Immature natural killer cell (primary cell): ENCODE measurements around the gene DDR1. TPM values are rescaled to one million over a fixed set of nuclear protein-coding genes. Genes with fewer than 3 reads are reported as not detected.

Experiments
- DNase-seq, 3 donors: peaks; one replicate each; pipeline ENCODE4 v3.0.0; 2022; ENCODE audit warnings: mixed read lengths in 1 of 3
- H3K27ac Mint-ChIP-seq, 6 donors: one replicate each; pipeline ENCODE4 v1.8.0; 2020; ENCODE audit warnings: mixed read lengths in 6 of 6, mild to moderate bottlenecking in 5 of 6, inconsistent platforms in 4 of 6, moderate library complexity in 3 of 6
- H3K27me3 Mint-ChIP-seq, 3 donors: one replicate each; pipeline ENCODE4 v1.8.0; 2020 to 2021; ENCODE audit warnings: low read depth in 3 of 3, mild to moderate bottlenecking in 3 of 3, mixed read lengths in 3 of 3, moderate library complexity in 3 of 3, inconsistent platforms in 1 of 3
- H3K36me3 Mint-ChIP-seq, 3 donors: one replicate each; pipeline ENCODE4 v1.8.0; 2020; ENCODE audit warnings: mixed read lengths in 3 of 3, inconsistent platforms in 2 of 3, mild to moderate bottlenecking in 2 of 3
- H3K4me1 Mint-ChIP-seq, 2 donors: one replicate each; pipeline ENCODE4 v1.8.0; 2020; ENCODE audit warnings: inconsistent platforms in 2 of 2, mild to moderate bottlenecking in 2 of 2, mixed read lengths in 2 of 2, moderate library complexity in 1 of 2
- H3K4me3 Mint-ChIP-seq, 5 donors: one replicate each; pipeline ENCODE4 v1.8.0; 2020; ENCODE audit warnings: mild to moderate bottlenecking in 5 of 5, mixed read lengths in 5 of 5, inconsistent platforms in 3 of 5, moderate library complexity in 3 of 5
- H3K9me3 Mint-ChIP-seq, 6 donors: one replicate each; pipeline ENCODE4 v1.8.0; 2020; ENCODE audit warnings: mild to moderate bottlenecking in 6 of 6, mixed read lengths in 6 of 6, inconsistent platforms in 4 of 6, moderate library complexity in 3 of 6
- polyA plus RNA-seq, 3 donors: library from polyadenylated mRNA; unstranded; fragments of 300-500 nt; fragmentation: Illumina TruSeq; gene quantifications; one replicate each; pipeline ENCODE4 v1.2.3, GENCODE V29; 2021

The DDR1 gene
- polyA plus RNA-seq, 3 donors from 2014 or later: 0.41 to 1.1 TPM; not detected in 1

- H3K27ac Mint-ChIP-seq: peak overlapping the region; percentile 18 to 88 (median 74)
Observed at GRCh38 chr6:30877419-30878262, 6.7 kb upstream of the DDR1 start.

GRCh38 chr6:30879684-30880427, 4.5 kb upstream of the DDR1 start:
- peaks cover 9 to 14% of the 10 kb centered on the region in 2 donors for H3K4me1 Mint-ChIP-seq
- H3K27ac Mint-ChIP-seq: peak overlapping the region in 1 of 6 donors; percentile 36
- peaks cover 0 to 4% (median 0%) of the 10 kb centered on the region in 3 donors for H3K36me3 Mint-ChIP-seq
- no peak overlapping the region for H3K4me3 Mint-ChIP-seq
- peaks cover 4 to 8% (median 4%) of the 10 kb centered on the region in 3 donors for H3K27me3 Mint-ChIP-seq
- H3K9me3 Mint-ChIP-seq: no peaks in the 10 kb centered on the region
- no peak for DNase-seq

More at GRCh38 chr6:30877419-30878262, 6.7 kb upstream of the DDR1 start:
- peaks cover 0 to 2% (median 0%) of the 10 kb centered on the region in 6 donors for H3K9me3 Mint-ChIP-seq
- peaks cover 4 to 6% (median 4%) of the 10 kb centered on the region in 3 donors for H3K27me3 Mint-ChIP-seq
- DNase-seq: peak; percentile 68 to 76 (median 71)
- no peaks in the 10 kb centered on the region for H3K36me3 Mint-ChIP-seq
- H3K4me3 Mint-ChIP-seq: peak overlapping the region; percentile 75 to 95 (median 83)
- H3K4me1 Mint-ChIP-seq: peaks cover 7 to 9% of the 10 kb centered on the region in 2 donors

- Mint-ChIP-seq H3K9me3 (no peaks in the 10 kb centered on the region), H3K4me3 (no peak overlapping the region), H3K27me3 (peaks cover 2 to 12% (median 4%) of the 10 kb centered on the region in 3 donors), H3K36me3 (peaks cover 0 to 4% (median 0%) of the 10 kb centered on the region in 3 donors), H3K27ac (no peak overlapping the region), H3K4me1 (peaks cover 10 to 21% of the 10 kb centered on the region in 2 donors)
- no peak for DNase-seq
Observed at GRCh38 chr6:30880698-30881252, 3.5 kb upstream of the DDR1 start.

GRCh38 chr6:30881392-30882203, 2.7 kb upstream of the DDR1 start:
- no peak for DNase-seq
- Mint-ChIP-seq H3K27me3 (peaks cover 2 to 12% (median 7%) of the 10 kb centered on the region in 3 donors), H3K9me3 (no peaks in the 10 kb centered on the region), H3K4me1 (peaks cover 15 to 24% of the 10 kb centered on the region in 2 donors), H3K27ac (peak overlapping the region in 3 of 6 donors; percentile 31 to 74 (median 43)), H3K4me3 (peak overlapping the region in 3 of 5 donors; percentile 8 to 64 (median 23)), H3K36me3 (peaks cover 0 to 4% (median 0%) of the 10 kb centered on the region in 3 donors)

- peak overlapping the region in 1 of 6 donors; percentile 74 for H3K27ac Mint-ChIP-seq
- H3K4me1 Mint-ChIP-seq: peaks cover 13 to 22% of the 10 kb centered on the region in 2 donors
- H3K36me3 Mint-ChIP-seq: peaks cover 0 to 4% (median 0%) of the 10 kb centered on the region in 3 donors
- no peaks in the 10 kb centered on the region for H3K9me3 Mint-ChIP-seq
- peaks cover 2 to 12% (median 7%) of the 10 kb centered on the region in 3 donors for H3K27me3 Mint-ChIP-seq
- no peak for DNase-seq
- H3K4me3 Mint-ChIP-seq: no peak overlapping the region
Observed at GRCh38 chr6:30882204-30882758, 2.0 kb upstream of the DDR1 start.

- DNase-seq: no peak
- Mint-ChIP-seq H3K36me3 (peaks cover 0 to 4% (median 0%) of the 10 kb centered on the region in 3 donors), H3K4me1 (peaks cover 6 to 16% of the 10 kb centered on the region in 2 donors), H3K27ac (peak overlapping the region in 1 of 6 donors; percentile 52), H3K9me3 (no peaks in the 10 kb centered on the region), H3K27me3 (peaks cover 2 to 12% (median 7%) of the 10 kb centered on the region in 3 donors), H3K4me3 (peak overlapping the region; percentile 47 to 82 (median 73))
Observed at GRCh38 chr6:30882759-30883684, 1.3 kb upstream of the DDR1 start.

GRCh38 chr6:30884521-30885480, 482 bp downstream of the DDR1 start:
- Mint-ChIP-seq H3K4me3 (peak overlapping the region; percentile 79 to 86 (median 79)), H3K36me3 (peaks cover 3 to 8% (median 5%) of the 10 kb centered on the region in 3 donors), H3K27ac (peak overlapping the region in 3 of 6 donors; percentile 13 to 73 (median 20)), H3K9me3 (no peaks in the 10 kb centered on the region), H3K4me1 (peaks cover 6 to 16% of the 10 kb centered on the region in 2 donors), H3K27me3 (peaks cover 2 to 12% (median 5%) of the 10 kb centered on the region in 3 donors)
- peak in 2 of 3 donors; percentile 14 to 26 for DNase-seq

- Mint-ChIP-seq H3K27ac (peak overlapping the region in 2 of 6 donors; percentile 13 to 31), H3K4me3 (peak overlapping the region; percentile 79 to 86 (median 79)), H3K36me3 (peaks cover 5 to 9% (median 5%) of the 10 kb centered on the region in 3 donors), H3K27me3 (peaks cover 0 to 12% (median 6%) of the 10 kb centered on the region in 3 donors), H3K4me1 (peaks cover 6 to 16% of the 10 kb centered on the region in 2 donors), H3K9me3 (no peaks in the 10 kb centered on the region)
- no peak for DNase-seq
Observed at GRCh38 chr6:30885481-30885998, 1.2 kb downstream of the DDR1 start.

- H3K4me1 Mint-ChIP-seq: peaks cover 6 to 16% of the 10 kb centered on the region in 2 donors
- DNase-seq: no peak
- H3K36me3 Mint-ChIP-seq: peaks cover 5 to 9% (median 5%) of the 10 kb centered on the region in 3 donors
- peak overlapping the region; percentile 79 to 86 (median 79) for H3K4me3 Mint-ChIP-seq
- H3K27ac Mint-ChIP-seq: peak overlapping the region in 2 of 6 donors; percentile 31 to 79
- peaks cover 0 to 11% (median 6%) of the 10 kb centered on the region in 3 donors for H3K27me3 Mint-ChIP-seq
- no peaks in the 10 kb centered on the region for H3K9me3 Mint-ChIP-seq
Observed at GRCh38 chr6:30885999-30886896, 1.9 kb downstream of the DDR1 start.

- Mint-ChIP-seq H3K4me1 (peaks cover 6 to 16% of the 10 kb centered on the region in 2 donors), H3K27ac (no peak overlapping the region), H3K9me3 (no peaks in the 10 kb centered on the region), H3K27me3 (peaks cover 0 to 10% (median 6%) of the 10 kb centered on the region in 3 donors), H3K4me3 (peak overlapping the region in 2 of 5 donors; percentile 2 to 3), H3K36me3 (peaks cover 5 to 9% (median 5%) of the 10 kb centered on the region in 3 donors)
- DNase-seq: no peak
Observed at GRCh38 chr6:30886897-30887255, 2.6 kb downstream of the DDR1 start.
